Left ventricle myocardium inferior (tissue), 1 donor: ENCODE measurements around the gene PDS5A. TPM values are rescaled to one million over a fixed set of nuclear protein-coding genes. Genes with fewer than 3 reads are reported as not detected.
"Not testable (repeated sequence)": the region's sequence is repeated elsewhere in the genome, so short reads cannot be mapped to it uniquely, and the experiment has no call there.

ENCODE experiments used
- DNase-seq: peaks from one replicate; pipeline ENCODE4 v3.0.0-alpha.2; 2020
- H3K27ac ChIP-seq: fragments of 200-600 bp; replicated peaks from 2 replicates; pipeline ENCODE4 v1.8.0; 2021
- H3K27me3 ChIP-seq: fragments of 200-600 bp; 2 replicates; pipeline ENCODE4 v1.8.0; 2021; ENCODE audit warnings: low read depth
- H3K36me3 ChIP-seq: fragments of 200-600 bp; 2 replicates; pipeline ENCODE4 v1.8.0; 2021
- H3K4me1 ChIP-seq: fragments of 200-600 bp; 2 replicates; pipeline ENCODE4 v1.8.0; 2021
- H3K4me3 ChIP-seq: fragments of 200-600 bp; 2 replicates; pipeline ENCODE4 v1.8.0; 2021; ENCODE audit warnings: mild to moderate bottlenecking, moderate library complexity
- H3K9me3 ChIP-seq: fragments of 200-600 bp; replicated peaks from 2 replicates; pipeline ENCODE4 v1.8.0; 2021
- intact Hi-C: fragments of 100-400 bp; cut with micrococcal nuclease; formaldehyde crosslinking; loops from one replicate; pipeline ENCODE4 v1.11.0; 2022
- total RNA-seq: library from RNA; stranded (reverse); fragmentation: NEBNext Ultra II Directional; extraction: Animal tissue kit (Norgen Biotek cat#: 25700); gene quantifications from one replicate; pipeline ENCODE4 v1.2.1, GENCODE V29; 2021
- TF ChIP-seq, protein P1 (sequence below): fragments of 200-600 bp; IDR thresholded peaks from 2 replicates; pipeline ENCODE4 v1.8.0; 2021; ENCODE audit warnings: antibody characterized with exemption, mild to moderate bottlenecking, borderline replicate concordance
- donor health status: DM: no; HTN: yes; CAD: no; lungs with severe emphysema.

The PDS5A gene
- total RNA-seq, 1 donor from 2014 or later = 29.3 TPM

DNA sequence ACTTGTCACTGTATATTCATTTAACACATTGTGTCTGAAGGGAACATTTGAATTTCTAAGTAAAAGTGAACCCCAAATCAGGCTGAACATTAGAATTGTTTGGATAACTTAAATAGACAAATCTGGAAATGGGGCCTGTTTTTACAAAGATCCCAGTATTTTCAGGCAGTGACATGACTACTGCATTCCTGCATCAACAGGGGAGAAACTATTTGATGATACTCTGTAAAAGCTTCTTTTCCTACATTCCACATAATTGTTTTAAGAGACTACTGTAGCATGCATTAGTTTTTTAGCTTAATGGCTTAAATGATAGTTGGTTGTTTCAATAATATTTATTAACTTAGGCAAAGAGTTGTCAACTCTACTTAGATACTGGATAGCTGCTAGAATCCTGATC is 127.0 kb downstream of the PDS5A start:
- intact Hi-C loops = no loop called here
- no peak for DNase-seq
- TF ChIP-seq, protein P1, sequence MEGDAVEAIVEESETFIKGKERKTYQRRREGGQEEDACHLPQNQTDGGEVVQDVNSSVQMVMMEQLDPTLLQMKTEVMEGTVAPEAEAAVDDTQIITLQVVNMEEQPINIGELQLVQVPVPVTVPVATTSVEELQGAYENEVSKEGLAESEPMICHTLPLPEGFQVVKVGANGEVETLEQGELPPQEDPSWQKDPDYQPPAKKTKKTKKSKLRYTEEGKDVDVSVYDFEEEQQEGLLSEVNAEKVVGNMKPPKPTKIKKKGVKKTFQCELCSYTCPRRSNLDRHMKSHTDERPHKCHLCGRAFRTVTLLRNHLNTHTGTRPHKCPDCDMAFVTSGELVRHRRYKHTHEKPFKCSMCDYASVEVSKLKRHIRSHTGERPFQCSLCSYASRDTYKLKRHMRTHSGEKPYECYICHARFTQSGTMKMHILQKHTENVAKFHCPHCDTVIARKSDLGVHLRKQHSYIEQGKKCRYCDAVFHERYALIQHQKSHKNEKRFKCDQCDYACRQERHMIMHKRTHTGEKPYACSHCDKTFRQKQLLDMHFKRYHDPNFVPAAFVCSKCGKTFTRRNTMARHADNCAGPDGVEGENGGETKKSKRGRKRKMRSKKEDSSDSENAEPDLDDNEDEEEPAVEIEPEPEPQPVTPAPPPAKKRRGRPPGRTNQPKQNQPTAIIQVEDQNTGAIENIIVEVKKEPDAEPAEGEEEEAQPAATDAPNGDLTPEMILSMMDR = no peak
- no peak overlapping the region for H3K4me3 ChIP-seq
- H3K4me1 ChIP-seq = no peaks in the 10 kb centered on the region
- H3K27ac ChIP-seq = no peak overlapping the region
- peaks cover 59% of the 10 kb centered on the region for H3K36me3 ChIP-seq
- H3K27me3 ChIP-seq = no peaks in the 10 kb centered on the region
- peaks cover 5% of the 10 kb centered on the region for H3K9me3 ChIP-seq

DNA sequence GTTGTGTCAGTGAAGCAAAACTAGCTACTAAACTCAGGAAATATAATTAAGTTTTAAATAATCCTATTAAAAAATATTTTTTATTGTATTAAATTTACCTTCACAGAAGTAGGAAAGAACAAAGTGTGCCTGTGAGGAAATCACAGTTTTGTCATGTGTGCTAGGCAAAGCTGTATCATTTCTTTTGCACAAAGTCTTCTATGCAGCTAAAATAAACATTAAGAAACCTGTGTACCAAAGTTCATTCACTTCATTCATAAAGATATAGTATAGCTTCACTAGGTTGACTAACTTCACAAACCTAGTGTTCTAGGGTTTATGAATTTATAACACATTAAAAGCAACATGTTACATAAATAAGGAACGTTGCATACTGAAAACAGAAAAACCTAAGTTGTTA is 131.0 kb downstream of the PDS5A start:
- intact Hi-C loops = no loop called here
- Histone ChIP-seq H3K27me3 (no peaks in the 10 kb centered on the region), H3K36me3 (peaks cover 70% of the 10 kb centered on the region), H3K4me3 (no peak overlapping the region), H3K9me3 (no peaks in the 10 kb centered on the region), H3K27ac (no peak overlapping the region), H3K4me1 (no peaks in the 10 kb centered on the region)
- TF ChIP-seq, protein P1 = no peak
- no peak for DNase-seq

DNA sequence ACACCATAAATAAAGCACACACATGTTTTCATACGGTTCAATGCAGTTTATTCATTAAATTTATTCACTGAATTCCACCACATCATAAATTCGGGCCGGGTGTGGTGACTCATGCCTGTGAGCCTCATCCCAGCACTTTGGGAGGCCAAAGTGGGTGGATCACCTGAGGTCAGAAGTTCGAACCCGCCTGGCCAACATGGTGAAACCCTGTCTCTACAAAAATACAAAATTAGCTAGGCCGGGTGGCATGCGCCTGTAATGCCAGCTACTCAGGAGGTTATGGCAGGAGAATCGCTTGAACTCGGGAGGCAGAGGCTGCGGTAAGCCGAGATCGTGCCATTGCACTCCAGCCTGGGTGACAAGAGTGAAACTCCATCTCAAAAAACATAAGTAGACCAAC is 131.6 kb downstream of the PDS5A start:
- H3K27me3 ChIP-seq = no peaks in the 10 kb centered on the region
- no peak overlapping the region for H3K27ac ChIP-seq
- H3K4me1 ChIP-seq = no peaks in the 10 kb centered on the region
- intact Hi-C loops = no loop called here
- no peak overlapping the region for H3K4me3 ChIP-seq
- TF ChIP-seq, protein P1 = no peak
- H3K9me3 ChIP-seq = no peaks in the 10 kb centered on the region
- DNase-seq = no peak
- peaks cover 76% of the 10 kb centered on the region for H3K36me3 ChIP-seq

DNA sequence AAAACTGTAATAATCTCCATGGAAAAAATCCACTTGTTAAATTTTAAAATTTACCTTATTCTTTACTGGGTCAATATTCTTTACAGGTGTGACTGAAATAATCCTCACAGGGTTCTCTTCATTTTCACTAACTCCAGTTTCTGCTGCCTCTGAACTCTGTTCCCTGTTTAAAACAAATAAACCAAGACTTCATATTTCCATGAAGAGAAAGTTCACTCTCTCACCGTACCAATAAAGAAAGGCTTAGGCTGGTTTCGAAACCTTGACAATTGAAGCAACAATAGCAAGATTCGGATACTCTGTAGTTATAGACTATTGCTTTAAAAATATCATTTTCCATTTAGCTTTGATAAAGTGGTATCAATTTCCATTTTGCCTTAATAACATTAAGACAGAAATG is 135.8 kb downstream of the PDS5A start:
- H3K27me3 ChIP-seq = no peaks in the 10 kb centered on the region
- H3K27ac ChIP-seq = no peak overlapping the region
- no peak for DNase-seq
- H3K9me3 ChIP-seq = no peaks in the 10 kb centered on the region
- H3K4me1 ChIP-seq = no peaks in the 10 kb centered on the region
- intact Hi-C loops = no loop called here
- H3K36me3 ChIP-seq = peaks cover 89% of the 10 kb centered on the region
- H3K4me3 ChIP-seq = no peak overlapping the region
- TF ChIP-seq, protein P1 = no peak

DNA sequence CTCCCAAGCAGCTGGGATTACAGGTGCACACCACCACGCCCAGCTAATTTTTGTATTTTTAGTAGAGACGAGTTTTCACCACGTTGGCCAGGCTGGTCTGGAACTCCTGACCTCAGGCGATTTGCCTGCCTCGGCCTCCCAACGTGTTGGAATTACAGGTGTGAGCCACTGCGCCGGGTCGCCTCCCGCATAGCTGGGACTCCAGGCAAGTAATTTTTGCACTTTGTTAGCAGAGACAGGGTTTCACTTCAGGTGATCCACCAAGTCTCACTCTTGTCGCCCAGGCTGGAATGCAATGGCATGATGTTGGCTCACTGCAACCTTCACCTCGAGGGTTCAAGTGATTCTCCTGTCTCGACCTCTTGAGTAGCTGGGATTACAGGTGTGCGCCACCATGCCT is 137.2 kb downstream of the PDS5A start:
- H3K27me3 ChIP-seq, H3K27ac ChIP-seq, H3K4me3 ChIP-seq, intact Hi-C loops, H3K4me1 ChIP-seq, H3K9me3 ChIP-seq, DNase-seq: not testable (repeated sequence)
- peaks cover 88% of the 10 kb centered on the region for H3K36me3 ChIP-seq

DNA sequence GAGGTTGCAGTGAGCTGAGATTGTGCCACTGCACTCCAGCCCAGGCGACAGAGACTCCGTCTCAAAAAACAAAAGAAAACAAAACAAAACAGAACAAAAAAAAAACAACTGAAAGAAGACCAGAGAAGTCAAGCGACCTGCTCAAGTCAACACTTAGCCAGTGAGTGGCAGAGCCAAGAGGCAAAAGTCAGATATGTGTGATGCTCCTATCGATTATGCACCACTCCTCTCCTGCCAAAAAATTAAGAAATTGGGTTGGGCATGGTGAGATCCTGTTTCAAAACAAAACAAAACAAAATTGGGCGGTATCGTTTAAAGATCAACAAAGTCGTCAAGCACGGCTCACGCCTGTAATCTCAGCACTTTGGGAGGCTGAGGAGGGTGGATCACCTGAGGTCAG is 137.7 kb downstream of the PDS5A start:
- no peak for DNase-seq
- no peaks in the 10 kb centered on the region for H3K4me1 ChIP-seq
- H3K27me3 ChIP-seq = no peaks in the 10 kb centered on the region
- intact Hi-C loops = no loop called here
- no peaks in the 10 kb centered on the region for H3K9me3 ChIP-seq
- no peak overlapping the region for H3K27ac ChIP-seq
- H3K36me3 ChIP-seq = peaks cover 90% of the 10 kb centered on the region
- TF ChIP-seq, protein P1 = no peak
- H3K4me3 ChIP-seq = no peak overlapping the region

DNA sequence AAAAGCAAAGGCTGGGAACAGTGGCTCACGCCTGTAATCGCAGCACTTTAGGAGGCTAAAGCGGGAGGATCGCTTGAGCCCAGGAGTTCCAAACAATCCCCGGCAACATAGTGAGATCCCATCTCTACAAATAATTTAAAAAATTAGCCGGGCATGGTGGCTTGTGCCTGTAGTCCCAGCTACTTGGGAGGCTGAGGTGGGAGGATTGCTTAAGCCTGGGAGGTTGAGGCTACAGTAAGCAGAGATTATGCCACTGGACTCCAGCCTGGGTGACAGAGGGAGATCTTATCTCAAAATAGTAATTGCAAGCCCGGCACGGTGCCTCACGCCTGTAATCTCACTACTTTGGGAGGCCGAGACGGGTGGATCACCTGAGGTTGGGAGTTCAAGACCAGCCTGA is 139.3 kb downstream of the PDS5A start:
- H3K27ac ChIP-seq, H3K4me1 ChIP-seq, H3K4me3 ChIP-seq, DNase-seq, H3K9me3 ChIP-seq, H3K27me3 ChIP-seq, intact Hi-C loops: not testable (repeated sequence)
- peaks cover 88% of the 10 kb centered on the region for H3K36me3 ChIP-seq
